BJ (cell line): ENCODE results near the gene RGS7. TPM values are rescaled to one million over a fixed set of nuclear protein-coding genes. Genes with fewer than 3 reads are reported as not detected.
"Not testable (repeated sequence)": the region's sequence is repeated elsewhere in the genome, so short reads cannot be mapped to it uniquely, and the experiment has no call there.

Experiments used
- CTCF ChIA-PET: fragments of 350-600 bp; formaldehyde crosslinking; extraction: SDS; loops from one replicate; lab custom pipeline; 2021; ENCODE audit warnings: antibody characterized with exemption, inconsistent platforms; lab: Yijun Ruan, JAX
- POLR2A ChIA-PET: fragments of 300-600 bp; sonication (Branson Sonifier 250); formaldehyde crosslinking; extraction: SDS; loops from one replicate; lab custom pipeline; 2021; ENCODE audit warnings: antibody characterized with exemption; lab: Charles Lee
- DNase-seq: peaks from one replicate; pipeline ENCODE4 v3.0.0-alpha.2; 2011; ENCODE audit warnings: low read depth
- H3K27me3 ChIP-seq: 2 replicates; pipeline ENCODE4 v1.6.0; 2011; ENCODE audit warnings: low read length; ENCODE audit not compliant: control insufficient read depth, insufficient read depth
- H3K36me3 ChIP-seq: 2 replicates; pipeline ENCODE4 v1.5.1; 2011; ENCODE audit warnings: low read length; ENCODE audit not compliant: control insufficient read depth, insufficient read depth
- H3K4me3 ChIP-seq: 2 replicates; pipeline ENCODE4 v1.5.1; 2011; ENCODE audit warnings: low read depth, mild to moderate bottlenecking, control low read depth, low read length
- CTCF ChIP-seq: IDR thresholded peaks from 2 replicates; pipeline ENCODE4 v1.5.1; 2011; ENCODE audit warnings: low read depth, mild to moderate bottlenecking, control low read depth, inconsistent platforms, low read length, moderate library complexity; ENCODE audit not compliant: insufficient read depth
- polyA plus RNA-seq: library from polyadenylated mRNA; depleted of rRNA; stranded (reverse); fragments of >200 nt; gene quantifications from 2 replicates; pipeline ENCODE4 v1.2.3, GENCODE V29; 2011

Gene RGS7
- polyA plus RNA-seq, 1 experiment: 0.93 TPM

GRCh38 chr1:241101622-241102021, 255.4 kb downstream of the RGS7 start:
- Histone ChIP-seq H3K4me3 (no peak overlapping the region), H3K27me3 (no peaks in the 10 kb centered on the region), H3K36me3 (no peaks in the 10 kb centered on the region)
- POLR2A ChIA-PET: no interaction called here
- DNase-seq: no peak
- TF ChIP-seq CTCF: no peak
- CTCF ChIA-PET: interaction anchor here (0.9 kb wide), 1 partner anchor 11 kb away, joined by 3 read pairs; no protein-coding TSS in a partner anchor

- ChIA-PET CTCF (interaction anchor here (0.9 kb wide), 1 partner anchor 11 kb away, joined by 3 read pairs; no protein-coding TSS in a partner anchor), POLR2A (no interaction called here)
- DNase-seq: no peak
- TF ChIP-seq CTCF: no peak
- H3K4me3 ChIP-seq: no peak overlapping the region
- no peaks in the 10 kb centered on the region for H3K27me3 ChIP-seq
- no peaks in the 10 kb centered on the region for H3K36me3 ChIP-seq
Observed at GRCh38 chr1:241097479-241097878, 259.5 kb downstream of the RGS7 start.

- CTCF ChIA-PET: interaction anchor here (0.9 kb wide), 1 partner anchor 11 kb away, joined by 3 read pairs; no protein-coding TSS in a partner anchor
Observed at GRCh38 chr1:241096982-241097381, 260.0 kb downstream of the RGS7 start.

GRCh38 chr1:241095847-241096246, 261.2 kb downstream of the RGS7 start:
- Histone ChIP-seq H3K27me3 (no peaks in the 10 kb centered on the region), H3K36me3 (no peaks in the 10 kb centered on the region), H3K4me3 (no peak overlapping the region)
- DNase-seq: no peak
- no peak for TF ChIP-seq CTCF
- ChIA-PET CTCF (no interaction called here), POLR2A (no interaction called here)

More at GRCh38 chr1:241096982-241097381, 260.0 kb downstream of the RGS7 start:
- DNase-seq: no peak
- Histone ChIP-seq H3K36me3 (no peaks in the 10 kb centered on the region), H3K27me3 (no peaks in the 10 kb centered on the region), H3K4me3 (no peak overlapping the region)
- no peak for TF ChIP-seq CTCF
- POLR2A ChIA-PET: no interaction called here

GRCh38 chr1:241090798-241091197, 266.2 kb downstream of the RGS7 start:
- H3K27me3 ChIP-seq: no peaks in the 10 kb centered on the region
- ChIA-PET CTCF (interaction anchor here (0.8 kb wide), 1 partner anchor 11 kb away, joined by 3 read pairs; no protein-coding TSS in a partner anchor), POLR2A (no interaction called here)
- no peak for DNase-seq
- H3K4me3 ChIP-seq: no peak overlapping the region
- no peak for TF ChIP-seq CTCF
- H3K36me3 ChIP-seq: no peaks in the 10 kb centered on the region

GRCh38 chr1:241089066-241089465, 267.9 kb downstream of the RGS7 start:
- H3K4me3 ChIP-seq, H3K36me3 ChIP-seq, POLR2A ChIA-PET, DNase-seq, H3K27me3 ChIP-seq, CTCF ChIA-PET: not testable (repeated sequence)

- POLR2A ChIA-PET, H3K4me3 ChIP-seq, H3K27me3 ChIP-seq, H3K36me3 ChIP-seq, DNase-seq: not testable (repeated sequence)
- CTCF ChIA-PET: interaction anchor here (0.6 kb wide), 1 partner anchor 186 kb away, joined by 3 read pairs; no protein-coding TSS in a partner anchor
Observed at GRCh38 chr1:241088075-241088474, 268.9 kb downstream of the RGS7 start.
